HL-60 (cell line): ENCODE data around the gene MEP1B.

ENCODE experiments used
- POLR2AphosphoS5 ChIP-seq: IDR thresholded peaks from 2 replicates; pipeline ENCODE4 v1.6.1; 2012; ENCODE audit warnings: low read depth
- REST ChIP-seq: IDR thresholded peaks from 2 replicates; pipeline ENCODE4 v1.6.1; 2012; ENCODE audit warnings: low read depth; ENCODE audit not compliant: insufficient replicate concordance
- TF ChIP-seq, protein P1 (sequence below): IDR thresholded peaks from one replicate; pipeline ENCODE4 v1.5.1; 2011; ENCODE audit warnings: low read length, control low read depth, inconsistent platforms; ENCODE audit not compliant: insufficient read depth

DNA sequence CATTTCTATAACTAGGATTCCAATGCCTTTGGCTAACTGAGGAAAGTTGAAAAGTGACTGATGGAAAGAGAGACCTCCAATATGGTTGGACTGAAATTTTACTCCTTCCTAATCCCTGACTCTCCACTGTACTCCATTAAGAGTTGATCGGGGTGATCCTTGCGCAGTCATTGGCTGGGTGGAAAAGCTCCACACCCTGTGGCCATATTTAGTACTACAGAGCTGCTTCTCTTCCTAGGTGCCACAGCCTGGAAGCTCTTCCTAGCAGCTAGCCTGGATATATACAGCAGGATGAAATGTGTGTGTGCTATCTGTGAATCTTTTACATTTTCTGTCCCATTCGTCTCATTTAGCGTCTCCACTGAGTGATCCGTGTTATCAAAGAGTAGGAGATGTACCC, 71.2 kb downstream of the MEP1B start:
- TF ChIP-seq, protein P1, sequence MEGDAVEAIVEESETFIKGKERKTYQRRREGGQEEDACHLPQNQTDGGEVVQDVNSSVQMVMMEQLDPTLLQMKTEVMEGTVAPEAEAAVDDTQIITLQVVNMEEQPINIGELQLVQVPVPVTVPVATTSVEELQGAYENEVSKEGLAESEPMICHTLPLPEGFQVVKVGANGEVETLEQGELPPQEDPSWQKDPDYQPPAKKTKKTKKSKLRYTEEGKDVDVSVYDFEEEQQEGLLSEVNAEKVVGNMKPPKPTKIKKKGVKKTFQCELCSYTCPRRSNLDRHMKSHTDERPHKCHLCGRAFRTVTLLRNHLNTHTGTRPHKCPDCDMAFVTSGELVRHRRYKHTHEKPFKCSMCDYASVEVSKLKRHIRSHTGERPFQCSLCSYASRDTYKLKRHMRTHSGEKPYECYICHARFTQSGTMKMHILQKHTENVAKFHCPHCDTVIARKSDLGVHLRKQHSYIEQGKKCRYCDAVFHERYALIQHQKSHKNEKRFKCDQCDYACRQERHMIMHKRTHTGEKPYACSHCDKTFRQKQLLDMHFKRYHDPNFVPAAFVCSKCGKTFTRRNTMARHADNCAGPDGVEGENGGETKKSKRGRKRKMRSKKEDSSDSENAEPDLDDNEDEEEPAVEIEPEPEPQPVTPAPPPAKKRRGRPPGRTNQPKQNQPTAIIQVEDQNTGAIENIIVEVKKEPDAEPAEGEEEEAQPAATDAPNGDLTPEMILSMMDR, result no peak
- TF ChIP-seq REST, result no peak
- TF ChIP-seq POLR2AphosphoS5, result no peak
